IPS DF 4.7 (cell line): ENCODE measurements around the gene FAM131A.
"Not testable (repeated sequence)": the region's sequence is repeated elsewhere in the genome, so short reads cannot be mapped to it uniquely, and the experiment has no call there.

Experiments used
- DNase-seq: peaks from one replicate; pipeline ENCODE4 v3.0.0-alpha.2; 2013; ENCODE audit warnings: low spot score; ENCODE audit errors: extremely low read depth

FAM131A gene

GRCh38 chr3:184338511-184338945 lies 1.1 kb downstream of the FAM131A start:
- DNase-seq: no peak

- no peak for DNase-seq
Observed at GRCh38 chr3:184339001-184339400, 1.6 kb downstream of the FAM131A start.

GRCh38 chr3:184339451-184340135 lies 2.2 kb downstream of the FAM131A start:
- DNase-seq: not testable (repeated sequence)

- no peak for DNase-seq
Observed at GRCh38 chr3:184341925-184342324, 4.5 kb downstream of the FAM131A start.

GRCh38 chr3:184343200-184343876 lies 5.9 kb downstream of the FAM131A start:
- no peak for DNase-seq

- DNase-seq: no peak
Observed at GRCh38 chr3:184344579-184345316, 7.3 kb downstream of the FAM131A start.

GRCh38 chr3:184345317-184346144 lies 8.1 kb downstream of the FAM131A start:
- DNase-seq: no peak

GRCh38 chr3:184346480-184347190 lies 9.2 kb downstream of the FAM131A start:
- DNase-seq: no peak

- no peak for DNase-seq
Observed at GRCh38 chr3:184347321-184348056, 10.1 kb downstream of the FAM131A start.

GRCh38 chr3:184348057-184348382 lies 10.6 kb downstream of the FAM131A start:
- no peak for DNase-seq

- DNase-seq: no peak
Observed at GRCh38 chr3:184349563-184350470, 12.4 kb downstream of the FAM131A start.

- no peak for DNase-seq
Observed at GRCh38 chr3:184350618-184351017, 13.2 kb downstream of the FAM131A start.

GRCh38 chr3:184351511-184352148 lies 14.2 kb downstream of the FAM131A start:
- no peak for DNase-seq

- no peak for DNase-seq
Observed at GRCh38 chr3:184352149-184352785, 14.9 kb downstream of the FAM131A start.

- no peak for DNase-seq
Observed at GRCh38 chr3:184352897-184353545, 15.6 kb downstream of the FAM131A start.

GRCh38 chr3:184353546-184353941 lies 16.1 kb downstream of the FAM131A start:
- no peak for DNase-seq

- no peak for DNase-seq
Observed at GRCh38 chr3:184354121-184354728, 16.8 kb downstream of the FAM131A start.
